Fibroblast of villous mesenchyme (primary cell): ENCODE results near the gene ACTR6. TPM values are rescaled to one million over a fixed set of nuclear protein-coding genes. Genes with fewer than 3 reads are reported as not detected.

Source experiments
- DNase-seq: peaks from one replicate; pipeline ENCODE4 v3.0.0-alpha.2; 2010; ENCODE audit warnings: low read depth
- H3K4me3 ChIP-seq: 2 replicates; pipeline ENCODE4 v1.5.1; 2011; ENCODE audit warnings: low read depth, mild to moderate bottlenecking, low read length
- CTCF ChIP-seq: IDR thresholded peaks from 2 replicates; pipeline ENCODE4 v1.5.1; 2012; ENCODE audit warnings: low read depth, mild to moderate bottlenecking, low read length; ENCODE audit not compliant: insufficient read depth
- total RNA-seq: library from RNA; depleted of rRNA; stranded (reverse); fragments of >200 nt; gene quantifications from 2 replicates; pipeline ENCODE4 v1.2.3, GENCODE V29; 2012

Gene ACTR6
- total RNA-seq, 1 donor: 21.2 TPM

GRCh38 chr12:100208834-100209233 lies 8.2 kb downstream of the ACTR6 start:
- no peak overlapping the region for H3K4me3 ChIP-seq
- DNase-seq: no peak
- TF ChIP-seq CTCF: no peak

GRCh38 chr12:100211698-100212097 lies 11.1 kb downstream of the ACTR6 start:
- H3K4me3 ChIP-seq: no peak overlapping the region
- no peak for DNase-seq
- no peak for TF ChIP-seq CTCF

GRCh38 chr12:100213016-100213891 lies 12.6 kb downstream of the ACTR6 start:
- no peak overlapping the region for H3K4me3 ChIP-seq
- DNase-seq: no peak
- TF ChIP-seq CTCF: no peak

GRCh38 chr12:100214518-100214917 lies 13.9 kb downstream of the ACTR6 start:
- no peak for DNase-seq
- TF ChIP-seq CTCF: no peak
- no peak overlapping the region for H3K4me3 ChIP-seq

GRCh38 chr12:100215209-100215608 lies 14.6 kb downstream of the ACTR6 start:
- no peak overlapping the region for H3K4me3 ChIP-seq
- DNase-seq: no peak
- TF ChIP-seq CTCF: no peak

- no peak overlapping the region for H3K4me3 ChIP-seq
- TF ChIP-seq CTCF: no peak
- no peak for DNase-seq
Measured at GRCh38 chr12:100216337-100216736, 15.7 kb downstream of the ACTR6 start.
